HUES48 (cell line): ENCODE results near the gene ARHGAP19.
A peak's percentile ranks its signal among the peaks of the same experiment; 100 is the strongest.

Source experiments
- H3K27ac ChIP-seq: one replicate; pipeline ENCODE4 v1.7.0; 2013; ENCODE audit warnings: low read depth, low read length, inconsistent platforms
- H3K27me3 ChIP-seq: 2 replicates; pipeline ENCODE4 v1.6.1; 2013; ENCODE audit warnings: mild to moderate bottlenecking, low read length; ENCODE audit not compliant: control insufficient read depth, insufficient read depth
- H3K36me3 ChIP-seq: 2 replicates; pipeline ENCODE4 v1.6.1; 2013; ENCODE audit warnings: low read length; ENCODE audit not compliant: control insufficient read depth, insufficient read depth
- H3K4me1 ChIP-seq: 2 replicates; pipeline ENCODE4 v1.6.1; 2013; ENCODE audit warnings: mild to moderate bottlenecking, low read length; ENCODE audit not compliant: control insufficient read depth, insufficient read depth
- H3K4me3 ChIP-seq: 2 replicates; pipeline ENCODE4 v1.5.1; 2013; ENCODE audit warnings: mild to moderate bottlenecking, low read depth, low read length
- H3K9ac ChIP-seq: 2 replicates; pipeline ENCODE4 v1.6.1; 2013; ENCODE audit warnings: mild to moderate bottlenecking, low read depth, low read length, moderate library complexity
- H3K9me3 ChIP-seq: 2 replicates; pipeline ENCODE4 v1.6.1; 2013; ENCODE audit warnings: low read length; ENCODE audit not compliant: control insufficient read depth, insufficient read depth

ARHGAP19 gene

GRCh38 chr10:97332591-97333350 lies 40.3 kb upstream of the ARHGAP19 start:
- H3K9ac ChIP-seq = peak overlapping the region; percentile 97
- no peaks in the 10 kb centered on the region for H3K9me3 ChIP-seq
- H3K27me3 ChIP-seq = no peaks in the 10 kb centered on the region
- peaks cover 41% of the 10 kb centered on the region for H3K4me1 ChIP-seq
- H3K4me3 ChIP-seq = peak overlapping the region; percentile 93
- H3K27ac ChIP-seq = peak overlapping the region; percentile 75
- peaks cover 32% of the 10 kb centered on the region for H3K36me3 ChIP-seq

GRCh38 chr10:97331153-97331703 lies 38.8 kb upstream of the ARHGAP19 start:
- Histone ChIP-seq H3K36me3 (peaks cover 32% of the 10 kb centered on the region), H3K4me1 (peaks cover 42% of the 10 kb centered on the region), H3K27ac (no peak overlapping the region), H3K9me3 (no peaks in the 10 kb centered on the region), H3K27me3 (no peaks in the 10 kb centered on the region), H3K9ac (no peak overlapping the region), H3K4me3 (peak overlapping the region; percentile 93)

GRCh38 chr10:97329766-97330165 lies 37.3 kb upstream of the ARHGAP19 start:
- peaks cover 46% of the 10 kb centered on the region for H3K4me1 ChIP-seq
- 0 out of 2 replicates have a peak overlapping the region, but pooled peaks have one; percentile 14 for H3K4me3 ChIP-seq
- peaks cover 32% of the 10 kb centered on the region for H3K36me3 ChIP-seq
- no peak overlapping the region for H3K9ac ChIP-seq
- H3K27ac ChIP-seq = no peak overlapping the region
- H3K9me3 ChIP-seq = no peaks in the 10 kb centered on the region
- no peaks in the 10 kb centered on the region for H3K27me3 ChIP-seq

GRCh38 chr10:97328646-97329453 lies 36.4 kb upstream of the ARHGAP19 start:
- Histone ChIP-seq H3K4me3 (no peak overlapping the region), H3K27ac (peak overlapping the region; percentile 42), H3K36me3 (peaks cover 32% of the 10 kb centered on the region), H3K4me1 (peaks cover 46% of the 10 kb centered on the region), H3K9ac (no peak overlapping the region), H3K9me3 (no peaks in the 10 kb centered on the region), H3K27me3 (no peaks in the 10 kb centered on the region)

GRCh38 chr10:97327348-97328294 lies 35.2 kb upstream of the ARHGAP19 start:
- Histone ChIP-seq H3K9ac (no peak overlapping the region), H3K9me3 (no peaks in the 10 kb centered on the region), H3K4me1 (peaks cover 46% of the 10 kb centered on the region), H3K4me3 (no peak overlapping the region), H3K27ac (peak overlapping the region; percentile 69), H3K36me3 (peaks cover 30% of the 10 kb centered on the region), H3K27me3 (no peaks in the 10 kb centered on the region)

- Histone ChIP-seq H3K27ac (no peak overlapping the region), H3K9me3 (no peaks in the 10 kb centered on the region), H3K9ac (no peak overlapping the region), H3K4me3 (no peak overlapping the region), H3K36me3 (peaks cover 19% of the 10 kb centered on the region), H3K4me1 (peaks cover 47% of the 10 kb centered on the region), H3K27me3 (peaks cover 17% of the 10 kb centered on the region)
Observed at GRCh38 chr10:97325754-97326153, 33.3 kb upstream of the ARHGAP19 start.

GRCh38 chr10:97323501-97323900 lies 31.1 kb upstream of the ARHGAP19 start:
- peaks cover 28% of the 10 kb centered on the region for H3K27me3 ChIP-seq
- no peak overlapping the region for H3K27ac ChIP-seq
- peaks cover 2% of the 10 kb centered on the region for H3K36me3 ChIP-seq
- peaks cover 41% of the 10 kb centered on the region for H3K4me1 ChIP-seq
- no peak overlapping the region for H3K9ac ChIP-seq
- no peaks in the 10 kb centered on the region for H3K9me3 ChIP-seq
- no peak overlapping the region for H3K4me3 ChIP-seq

GRCh38 chr10:97321804-97322190 lies 29.4 kb upstream of the ARHGAP19 start:
- Histone ChIP-seq H3K4me3 (peak overlapping the region; percentile 82), H3K9ac (peak overlapping the region; percentile 64), H3K27ac (no peak overlapping the region)

GRCh38 chr10:97321032-97321803 lies 28.8 kb upstream of the ARHGAP19 start:
- H3K4me3 ChIP-seq = peak overlapping the region; percentile 82
- no peaks in the 10 kb centered on the region for H3K9me3 ChIP-seq
- no peaks in the 10 kb centered on the region for H3K36me3 ChIP-seq
- peaks cover 30% of the 10 kb centered on the region for H3K4me1 ChIP-seq
- H3K27me3 ChIP-seq = peaks cover 28% of the 10 kb centered on the region
- peak overlapping the region; percentile 64 for H3K9ac ChIP-seq
- H3K27ac ChIP-seq = no peak overlapping the region

More at GRCh38 chr10:97321804-97322190, 29.4 kb upstream of the ARHGAP19 start:
- Histone ChIP-seq H3K4me1 (peaks cover 32% of the 10 kb centered on the region), H3K36me3 (no peaks in the 10 kb centered on the region), H3K9me3 (no peaks in the 10 kb centered on the region), H3K27me3 (peaks cover 28% of the 10 kb centered on the region)
